IMR-90 (cell line): ENCODE data around the gene SORBS1. TPM values are rescaled to one million over a fixed set of nuclear protein-coding genes. Genes with fewer than 3 reads are reported as not detected.

Experiments used
- ATAC-seq: fragments of 200-7000 bp; cut with Tn5 transposase; 2 replicates; pipeline ENCODE4 v1.9.1; 2020; ENCODE audit warnings: low read depth, mild to moderate bottlenecking, moderate library complexity
- BruUV-seq: library from RNA; stranded (reverse); fragments of 400-500 nt; replicated peaks from 2 replicates; lab custom pipeline; 2021; lab: Mats Ljungman, UMichigan
- CTCF ChIA-PET: fragments of 300-600 bp; formaldehyde crosslinking; extraction: SDS; loops from one replicate; lab custom pipeline; 2021; ENCODE audit warnings: antibody characterized with exemption; lab: Yijun Ruan, JAX
- POLR2A ChIA-PET: fragments of 300-600 bp; sonication (Branson Sonifier 250); formaldehyde crosslinking; loops from one replicate; lab custom pipeline; 2022; ENCODE audit warnings: antibody characterized with exemption; ENCODE audit not compliant: unreplicated experiment; lab: Charles Lee
- DNase-seq: peaks from one replicate; pipeline ENCODE4 v3.0.0; 2013
- H2AFZ ChIP-seq: replicated peaks from 2 replicates; pipeline ENCODE3; 2013; ENCODE audit warnings: low read length, mild to moderate bottlenecking; ENCODE audit not compliant: poor library complexity
- H2AK5ac ChIP-seq: 2 replicates; pipeline ENCODE4 v1.6.1; 2013; ENCODE audit warnings: low read depth, low read length, inconsistent platforms
- H2AK9ac ChIP-seq: replicated peaks from 2 replicates; pipeline ENCODE3; 2013; ENCODE audit warnings: mild to moderate bottlenecking, low read depth, low read length, moderate library complexity; ENCODE audit not compliant: poor library complexity
- H2BK120ac ChIP-seq: 2 replicates; pipeline ENCODE4 v1.6.1; 2013; ENCODE audit warnings: low read depth, low read length, inconsistent platforms
- H2BK15ac ChIP-seq: 3 replicates; pipeline ENCODE4 v1.6.1; 2013; ENCODE audit warnings: low read depth, low read length, inconsistent platforms
- H2BK20ac ChIP-seq: 2 replicates; pipeline ENCODE4 v1.6.1; 2013; ENCODE audit warnings: low read depth, mild to moderate bottlenecking, inconsistent platforms, low read length, moderate library complexity
- H2BK5ac ChIP-seq: 2 replicates; pipeline ENCODE4 v1.6.1; 2013; ENCODE audit warnings: mild to moderate bottlenecking, low read depth, low read length, inconsistent platforms; ENCODE audit not compliant: poor library complexity, severe bottlenecking
- H3K14ac ChIP-seq: replicated peaks from 2 replicates; pipeline ENCODE4 v1.6.1; 2013; ENCODE audit warnings: low read depth, low read length, inconsistent platforms
- H3K18ac ChIP-seq: 2 replicates; pipeline ENCODE4 v1.6.1; 2013; ENCODE audit warnings: low read depth, low read length, control low read depth
- H3K23ac ChIP-seq: 2 replicates; pipeline ENCODE4 v1.6.1; 2013; ENCODE audit warnings: low read depth, low read length, inconsistent platforms
- H3K27ac ChIP-seq: 2 replicates; pipeline ENCODE4 v1.5.1; 2013; ENCODE audit warnings: mild to moderate bottlenecking, control low read depth, low read length; ENCODE audit not compliant: insufficient read depth
- H3K27me3 ChIP-seq: 2 replicates; pipeline ENCODE4 v1.6.1; 2013; ENCODE audit warnings: low read length; ENCODE audit not compliant: control insufficient read depth, insufficient read depth
- H3K36me3 ChIP-seq: 2 replicates; pipeline ENCODE4 v1.6.1; 2013; ENCODE audit warnings: low read length, mixed read lengths; ENCODE audit not compliant: control insufficient read depth, insufficient read depth
- H3K4ac ChIP-seq: 2 replicates; pipeline ENCODE4 v1.6.1; 2013; ENCODE audit warnings: low read depth, low read length, inconsistent platforms
- H3K4me1 ChIP-seq: 2 replicates; pipeline ENCODE4 v1.6.1; 2013; ENCODE audit warnings: low read length, mixed read lengths; ENCODE audit not compliant: control insufficient read depth, insufficient read depth
- H3K4me2 ChIP-seq: 2 replicates; pipeline ENCODE4 v1.6.1; 2013; ENCODE audit warnings: low read depth, mild to moderate bottlenecking, control low read depth, low read length, moderate library complexity
- H3K4me3 ChIP-seq: 2 replicates; pipeline ENCODE4 v1.5.1; 2013; ENCODE audit warnings: low read depth, mild to moderate bottlenecking, control low read depth, low read length, moderate library complexity; ENCODE audit not compliant: insufficient read depth
- H3K56ac ChIP-seq: 2 replicates; pipeline ENCODE4 v1.6.1; 2013; ENCODE audit warnings: low read length, inconsistent platforms; ENCODE audit not compliant: insufficient read depth; ENCODE audit errors: extremely low read depth
- H3K79me1 ChIP-seq, 2 experiments: 2 replicates each; pipeline ENCODE4 v1.6.1; 2013; ENCODE audit warnings: low read length in 2 of 2, inconsistent platforms in 1 of 2, low read depth in 1 of 2
- H3K9ac ChIP-seq: 2 replicates; pipeline ENCODE4 v1.6.1; 2013; ENCODE audit warnings: low read depth, low read length, control low read depth
- H3K9me1 ChIP-seq: 2 replicates; pipeline ENCODE4 v1.6.1; 2013; ENCODE audit warnings: low read length, inconsistent platforms; ENCODE audit not compliant: insufficient read depth
- H3K9me3 ChIP-seq: 2 replicates; pipeline ENCODE4 v1.6.1; 2013; ENCODE audit warnings: low read length; ENCODE audit not compliant: control insufficient read depth, insufficient read depth
- H4K20me1 ChIP-seq: 2 replicates; pipeline ENCODE4 v1.6.1; 2013; ENCODE audit warnings: low read length, inconsistent platforms; ENCODE audit not compliant: insufficient read depth
- H4K5ac ChIP-seq: 2 replicates; pipeline ENCODE4 v1.6.1; 2013; ENCODE audit warnings: mild to moderate bottlenecking, low read depth, low read length, control low read depth
- H4K8ac ChIP-seq, 2 experiments: 2 replicates each; pipeline ENCODE4 v1.6.1; 2013; ENCODE audit warnings: low read depth in 2 of 2, low read length in 2 of 2, control low read depth in 1 of 2, inconsistent platforms in 1 of 2
- H4K91ac ChIP-seq: 2 replicates; pipeline ENCODE4 v1.6.1; 2013; ENCODE audit warnings: low read depth, low read length, inconsistent platforms; ENCODE audit not compliant: insufficient read depth
- BHLHE40 ChIP-seq: fragments of 150-350 bp; IDR thresholded peaks from 2 replicates; pipeline ENCODE4 v1.6.1; 2016; ENCODE audit warnings: mild to moderate bottlenecking, low read depth, low read length
- CEBPB ChIP-seq: IDR thresholded peaks from 2 replicates; pipeline ENCODE4 v1.6.1; 2012; ENCODE audit warnings: low read depth, low read length, improper control_type of control experiment
- MAFK ChIP-seq: IDR thresholded peaks from 2 replicates; pipeline ENCODE4 v1.6.1; 2012; ENCODE audit warnings: low read depth, low read length, improper control_type of control experiment
- MAZ ChIP-seq: IDR thresholded peaks from 2 replicates; pipeline ENCODE4 v1.6.1; 2012; ENCODE audit warnings: low read depth, mild to moderate bottlenecking, low read length, improper control_type of control experiment, moderate library complexity, borderline replicate concordance
- MXI1 ChIP-seq: IDR thresholded peaks from 2 replicates; pipeline ENCODE4 v1.6.1; 2012; ENCODE audit warnings: low read depth, mild to moderate bottlenecking, low read length, moderate library complexity, borderline replicate concordance
- RAD21 ChIP-seq: IDR thresholded peaks from 2 replicates; pipeline ENCODE4 v1.6.1; 2012; ENCODE audit warnings: low read length, improper control_type of control experiment
- RCOR1 ChIP-seq: IDR thresholded peaks from 2 replicates; pipeline ENCODE4 v1.6.1; 2012; ENCODE audit warnings: mild to moderate bottlenecking, low read length, improper control_type of control experiment; ENCODE audit not compliant: insufficient replicate concordance
- SMC3 ChIP-seq: fragments of 150-350 bp; IDR thresholded peaks from 2 replicates; pipeline ENCODE4 v1.6.1; 2016; ENCODE audit warnings: low read depth, mild to moderate bottlenecking, antibody characterized with exemption, low read length, moderate library complexity
- WGBS, 2 experiments: methylation state at CpG; one replicate each; pipeline versions ENCODE4 v1.1.5 to v1.1.7; 2013; ENCODE audit warnings: missing lambda C conversion rate in 2 of 2; ENCODE audit not compliant: insufficient read length in 1 of 2; ENCODE audit errors: extremely low coverage in 2 of 2; 5-methylcytosine and 5-hydroxymethylcytosine counted together
- dilution Hi-C: fragments of 300-500 bp; cut with HindIII; formaldehyde crosslinking; loops from one replicate; pipeline ENCODE4 v1.14.3; 2018; ENCODE audit warnings: low sequenced_read_pairs; ENCODE audit not compliant: unreplicated experiment
- in situ Hi-C: fragments of 300-500 bp; cut with MboI; formaldehyde crosslinking; loops from 3 replicates; pipeline ENCODE4 v1.14.3; 2019; ENCODE audit warnings: low sequenced_read_pairs, inconsistent platforms, mixed read lengths
- intact Hi-C: fragments of 100-400 bp; cut with micrococcal nuclease; formaldehyde crosslinking; loops from 2 replicates; pipeline ENCODE4 v1.10.0; 2022
- polyA plus RNA-seq, 3 experiments: library from polyadenylated mRNA; depleted of rRNA; stranded (reverse); fragments of >200 nt; gene quantifications; 2 replicates each; pipeline ENCODE4 v1.2.3, GENCODE V29; 2012; ENCODE audit warnings: low replicate concordance in 1 of 3
- total RNA-seq: library from RNA; depleted of rRNA; stranded (reverse); fragments of >200 nt; gene quantifications from 2 replicates; pipeline ENCODE4 v1.2.3, GENCODE V29; 2012
- TF ChIP-seq, protein P1 (sequence below): fragments of 150-350 bp; IDR thresholded peaks from 2 replicates; pipeline ENCODE4 v1.6.1; 2017; ENCODE audit warnings: mild to moderate bottlenecking, antibody characterized with exemption, low read length, low read depth

Gene SORBS1
- total and polyA plus RNA-seq, 2 of the 4 experiments (the other 2 are of a cell fraction) = 0.18 to 0.32 TPM

GRCh38 chr10:95496951-95497350 lies 64.2 kb downstream of the SORBS1 start:
- H4K91ac ChIP-seq = no peak overlapping the region
- H2AK9ac ChIP-seq = no peak overlapping the region
- H3K79me1 ChIP-seq = no peaks in the 10 kb centered on the region
- H3K9ac ChIP-seq = no peak overlapping the region
- no peak overlapping the region for H3K14ac ChIP-seq
- H4K5ac ChIP-seq = no peak overlapping the region
- CTCF ChIA-PET = no interaction called here
- H2BK15ac ChIP-seq = no peak overlapping the region
- H2AFZ ChIP-seq = no peak overlapping the region
- H3K9me1 ChIP-seq = no peaks in the 10 kb centered on the region
- ATAC-seq (no peak), DNase-seq (no peak)
- H3K18ac ChIP-seq = no peak overlapping the region
- no TSS peak for BruUV-seq
- no peaks in the 10 kb centered on the region for H3K9me3 ChIP-seq
- H2BK5ac ChIP-seq = no peak overlapping the region
- no peaks in the 10 kb centered on the region for H3K36me3 ChIP-seq
- no peak overlapping the region for H3K23ac ChIP-seq
- H3K4me2 ChIP-seq = no peak overlapping the region
- no peak overlapping the region for H3K4ac ChIP-seq
- H3K56ac ChIP-seq = no peak overlapping the region
- no peak overlapping the region for H3K27ac ChIP-seq
- no peaks in the 10 kb centered on the region for H3K4me1 ChIP-seq
- dilution Hi-C loops = no loop called here
- no peak overlapping the region for H2AK5ac ChIP-seq
- no peak overlapping the region for H2BK20ac ChIP-seq
- in situ Hi-C loops = no loop called here
- no peaks in the 10 kb centered on the region for H3K27me3 ChIP-seq
- no peaks in the 10 kb centered on the region for H4K20me1 ChIP-seq
- H2BK120ac ChIP-seq = no peak overlapping the region
- POLR2A ChIA-PET = no interaction called here
- intact Hi-C loops = no loop called here
- no peak overlapping the region for H3K4me3 ChIP-seq
- TF ChIP-seq MXI1 = no peak
- no peak for TF ChIP-seq MAFK
- TF ChIP-seq BHLHE40 = no peak
- no peak for TF ChIP-seq SMC3
- no peak for TF ChIP-seq CEBPB
- no peak for TF ChIP-seq MAZ
- no peak for TF ChIP-seq RCOR1
- TF ChIP-seq RAD21 = no peak
- TF ChIP-seq, protein P1, sequence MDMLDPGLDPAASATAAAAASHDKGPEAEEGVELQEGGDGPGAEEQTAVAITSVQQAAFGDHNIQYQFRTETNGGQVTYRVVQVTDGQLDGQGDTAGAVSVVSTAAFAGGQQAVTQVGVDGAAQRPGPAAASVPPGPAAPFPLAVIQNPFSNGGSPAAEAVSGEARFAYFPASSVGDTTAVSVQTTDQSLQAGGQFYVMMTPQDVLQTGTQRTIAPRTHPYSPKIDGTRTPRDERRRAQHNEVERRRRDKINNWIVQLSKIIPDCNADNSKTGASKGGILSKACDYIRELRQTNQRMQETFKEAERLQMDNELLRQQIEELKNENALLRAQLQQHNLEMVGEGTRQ = no peak
- 0% methylated on average over 1 of the region's 4 CpGs; no CpG with 5 or more reads in 1 of the 2 experiments for WGBS, 2 experiments
- H4K8ac ChIP-seq = no peak overlapping the region
